Islet of Langerhans (tissue), 1 donor: ENCODE measurements around the gene GALE.
"Not testable (repeated sequence)": the region's sequence is repeated elsewhere in the genome, so short reads cannot be mapped to it uniquely, and the experiment has no call there.

Experiments used
- FAIRE-seq: peaks from one replicate; lab custom pipeline; 2011; peaks lifted over from hg19 to GRCh38; lab: Jason Lieb, UNC

The GALE gene

DNA sequence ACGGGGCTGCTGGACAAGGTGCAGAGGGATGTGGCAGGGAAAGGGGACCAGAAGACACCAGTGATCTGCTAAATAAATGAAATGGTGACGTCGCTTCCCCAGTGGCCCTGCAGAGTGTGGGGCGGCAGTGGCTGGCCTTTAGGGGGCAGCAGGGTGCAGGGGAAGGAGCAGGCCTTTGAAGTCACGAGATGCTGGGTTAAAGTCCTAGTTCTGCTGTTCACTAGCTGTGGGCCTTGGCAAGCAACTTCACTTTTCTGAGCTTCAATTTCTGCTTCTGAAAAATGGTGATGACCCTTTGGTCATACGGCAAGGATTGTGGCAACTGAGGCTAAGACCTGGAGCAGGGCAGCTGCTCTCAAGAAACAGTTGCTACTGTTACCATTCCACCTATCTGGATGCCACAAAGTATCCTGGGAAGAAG lies 9.2 kb upstream of the GALE start:
- FAIRE-seq = no peak

- FAIRE-seq = no peak
These were observed 6.9 kb upstream of the GALE start for GRCh38 chr1:23807453-23807852.

DNA sequence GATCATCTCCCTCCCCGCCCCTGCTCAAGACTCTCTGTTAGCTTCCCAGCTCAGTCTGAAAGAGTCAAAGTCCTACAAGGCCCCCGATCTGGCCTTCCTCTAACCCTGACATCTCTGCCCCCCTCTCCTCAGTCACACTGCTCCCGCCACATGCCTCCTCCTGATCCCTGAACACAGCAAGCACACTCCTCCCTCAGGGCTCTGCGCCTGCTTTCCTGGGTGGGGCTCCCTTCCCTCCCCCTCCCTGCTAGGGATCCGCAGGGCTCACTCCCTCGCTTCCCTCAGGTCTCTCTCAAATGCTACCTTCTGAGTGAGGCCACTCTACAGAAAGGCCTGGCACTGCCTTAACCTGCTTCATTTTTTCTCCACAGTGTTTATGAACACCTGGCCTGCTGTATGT lies 5.7 kb upstream of the GALE start:
- FAIRE-seq = no peak

- no peak for FAIRE-seq
These were observed 4.5 kb upstream of the GALE start for GRCh38 chr1:23805025-23805424.

DNA sequence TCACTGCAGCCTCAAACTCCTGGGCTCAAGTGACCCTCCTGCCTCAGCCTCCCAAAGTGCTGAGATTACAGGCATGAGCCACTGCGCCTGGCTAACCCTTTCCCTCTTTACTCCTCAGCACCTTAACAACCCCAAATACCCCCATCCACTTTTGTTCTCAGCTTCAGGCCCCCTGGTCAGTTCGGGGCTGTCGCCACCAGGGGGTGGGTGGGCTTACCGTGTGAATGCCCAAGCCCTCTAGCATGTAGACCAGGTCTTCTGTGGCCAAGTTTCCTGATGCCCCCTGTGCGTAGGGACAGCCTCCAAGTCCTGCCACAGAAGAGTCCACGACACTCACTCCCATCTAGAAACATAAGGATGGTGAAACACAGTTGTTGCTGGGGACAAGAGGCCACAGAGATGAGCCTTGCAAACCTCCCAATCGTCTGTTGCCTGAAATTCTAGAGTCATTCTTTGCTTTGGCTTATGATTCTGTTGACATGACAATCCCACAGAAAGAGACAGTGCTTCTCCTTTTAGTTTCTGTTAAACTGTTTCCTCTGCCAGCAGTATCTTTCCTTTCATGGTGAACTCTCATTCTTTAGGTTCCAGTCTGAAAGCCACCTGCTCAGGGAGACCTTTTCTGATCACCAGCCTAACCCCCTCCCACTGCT lies 3.8 kb upstream of the GALE start:
- no peak for FAIRE-seq

- no peak for FAIRE-seq
These were observed 3.1 kb upstream of the GALE start for GRCh38 chr1:23803674-23804073.

DNA sequence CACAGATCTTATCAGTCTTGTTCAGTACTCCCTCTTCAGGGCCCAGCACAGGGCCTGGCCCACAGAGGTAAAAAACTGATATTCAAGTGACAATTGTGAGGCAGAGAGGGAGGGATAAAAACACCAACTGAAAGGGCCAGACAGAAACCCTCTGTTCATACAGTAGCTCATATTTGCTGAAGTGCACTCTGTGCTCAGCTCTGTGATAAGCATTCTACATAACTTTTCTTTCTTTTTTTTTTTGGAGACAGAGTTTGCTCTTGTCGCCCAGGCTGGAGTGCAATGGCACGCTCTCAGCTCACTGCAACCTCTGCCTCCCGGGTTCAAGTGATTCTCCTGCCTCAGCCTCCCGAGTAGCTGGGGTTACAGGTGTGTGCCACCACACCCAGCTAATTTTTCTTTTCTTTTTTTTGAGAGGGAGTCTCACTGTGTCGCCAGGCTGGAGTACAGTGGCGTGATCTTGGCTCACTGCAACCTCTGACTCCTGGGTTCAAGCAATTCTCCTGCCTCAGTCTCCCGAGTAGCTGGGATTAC lies 2.3 kb upstream of the GALE start:
- not testable (repeated sequence) for FAIRE-seq

GRCh38 chr1:23801876-23802275 lies 1.3 kb upstream of the GALE start:
- no peak for FAIRE-seq

GRCh38 chr1:23801338-23801748 lies 789 bp upstream of the GALE start:
- FAIRE-seq = no peak

GRCh38 chr1:23799570-23800399 lies 769 bp downstream of the GALE start:
- FAIRE-seq = no peak

DNA sequence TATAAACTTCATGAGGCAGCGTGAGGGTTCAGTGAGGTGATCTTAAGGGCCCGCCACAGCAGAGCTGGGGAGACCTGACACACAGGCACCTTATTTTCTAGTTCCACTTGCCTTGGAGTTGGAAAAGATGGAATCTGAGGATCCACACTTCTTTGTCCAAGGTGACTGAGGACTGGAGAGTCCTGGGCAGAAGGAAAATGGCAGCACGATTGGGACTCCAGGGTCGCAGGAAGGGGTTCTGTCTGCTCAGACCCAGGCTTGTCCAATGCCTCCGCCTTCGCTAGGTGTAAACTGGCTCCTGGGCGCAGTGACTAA lies 1.3 kb downstream of the GALE start:
- no peak for FAIRE-seq

DNA sequence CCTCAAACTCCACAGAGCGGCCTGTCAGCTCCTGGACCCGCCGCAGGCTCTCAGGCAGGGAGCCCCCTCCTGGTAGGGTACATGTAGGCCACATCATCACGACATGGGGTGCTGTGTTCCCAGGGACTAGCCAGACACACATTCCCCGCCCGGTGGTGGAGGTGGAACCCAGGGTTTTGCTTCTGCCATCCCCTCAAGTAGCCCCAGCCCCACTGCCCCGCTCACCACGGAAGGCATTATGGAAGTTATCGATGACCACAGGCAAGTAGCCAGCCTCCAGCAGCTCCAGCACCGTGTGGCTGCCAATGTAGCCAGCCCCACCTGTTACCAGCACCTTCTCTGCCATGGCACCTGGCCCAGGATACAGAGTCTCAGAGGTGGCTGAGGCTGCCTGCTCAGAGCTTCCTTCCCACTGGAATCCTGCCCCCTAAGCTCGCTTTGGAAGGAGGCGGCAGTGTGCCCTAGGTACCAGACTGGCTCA lies 1.9 kb downstream of the GALE start:
- FAIRE-seq = no peak

- no peak for FAIRE-seq
These were observed 2.8 kb downstream of the GALE start for GRCh38 chr1:23797478-23798448.

- no peak for FAIRE-seq
These were observed 3.9 kb downstream of the GALE start for GRCh38 chr1:23796466-23797271.

- FAIRE-seq = no peak
These were observed 4.7 kb downstream of the GALE start for GRCh38 chr1:23795676-23796465.

GRCh38 chr1:23794732-23795182 lies 5.8 kb downstream of the GALE start:
- not testable (repeated sequence) for FAIRE-seq

- no peak for FAIRE-seq
These were observed 6.5 kb downstream of the GALE start for GRCh38 chr1:23793861-23794731.

GRCh38 chr1:23793018-23793781 lies 7.4 kb downstream of the GALE start:
- no peak for FAIRE-seq
